Omental fat pad (tissue), 4 donors: ENCODE measurements around the gene MPPED1. TPM values are rescaled to one million over a fixed set of nuclear protein-coding genes. Genes with fewer than 3 reads are reported as not detected.

Source experiments
- ATAC-seq: fragments of 150-250 bp; one replicate; pipeline ENCODE4 v1.9.1; 2016; ENCODE audit warnings: mild to moderate bottlenecking, moderate library complexity; ENCODE audit not compliant: low FRiP score
- DNase-seq: peaks from one replicate; pipeline ENCODE4 v3.0.0-alpha.2; 2019; ENCODE audit warnings: low spot score
- total RNA-seq, 4 donors: library from RNA; depleted of rRNA; stranded (reverse); fragments of >200 nt; gene quantifications; one replicate each; pipeline ENCODE4 v1.1.0, GENCODE V29; 2016
- TF ChIP-seq, protein P1 (sequence below), 3 donors: fragments of 450-650 bp; IDR thresholded peaks; one replicate each; pipeline ENCODE4 v1.5.1; 2016 to 2017; ENCODE audit warnings: antibody characterized with exemption in 3 of 3, mild to moderate bottlenecking in 3 of 3, moderate library complexity in 2 of 3

MPPED1 gene
- total RNA-seq, 4 donors from 2014 or later, result not detected

DNA sequence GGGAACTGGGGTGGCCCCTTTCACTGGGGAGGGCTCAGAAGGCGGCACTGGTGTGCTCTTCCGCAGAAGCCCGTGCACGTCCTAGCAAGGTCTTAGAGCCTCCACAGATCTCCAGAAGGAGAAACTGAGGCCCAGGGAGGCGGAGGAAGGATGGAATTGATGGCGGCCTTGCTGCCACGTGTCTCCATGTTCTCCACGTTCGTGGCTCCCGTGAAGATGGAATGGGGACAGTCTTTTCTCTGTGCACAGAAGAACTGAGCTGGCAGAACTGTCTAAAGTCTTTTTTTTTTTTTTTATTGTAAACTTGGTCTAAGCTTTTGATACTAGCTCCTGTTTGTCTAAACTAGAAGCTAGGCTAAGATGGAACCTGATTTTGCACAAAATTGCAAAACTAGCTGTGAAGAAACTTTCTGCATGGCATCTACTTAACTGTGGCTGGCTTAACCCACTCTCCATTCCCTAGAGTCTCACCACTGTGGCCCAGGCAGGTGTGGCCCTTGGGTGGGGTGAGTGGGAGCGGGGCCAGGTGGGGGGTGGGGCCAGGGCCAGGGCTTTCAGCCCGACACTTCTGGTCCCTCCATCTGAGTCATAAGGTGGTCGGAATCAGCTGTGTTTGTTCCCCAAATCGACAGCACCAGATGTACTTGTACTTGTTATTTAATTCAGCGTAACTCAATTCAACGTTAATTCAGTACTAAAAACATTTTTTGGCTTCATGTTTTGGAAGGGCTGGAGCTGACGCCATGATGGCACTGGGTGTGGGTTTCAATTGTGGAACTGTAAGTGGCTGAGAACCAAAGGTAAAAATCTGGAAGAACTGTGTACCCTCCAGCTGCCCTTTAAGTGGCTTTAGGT lies 120.7 kb downstream of the MPPED1 start:
- TF ChIP-seq, protein P1, sequence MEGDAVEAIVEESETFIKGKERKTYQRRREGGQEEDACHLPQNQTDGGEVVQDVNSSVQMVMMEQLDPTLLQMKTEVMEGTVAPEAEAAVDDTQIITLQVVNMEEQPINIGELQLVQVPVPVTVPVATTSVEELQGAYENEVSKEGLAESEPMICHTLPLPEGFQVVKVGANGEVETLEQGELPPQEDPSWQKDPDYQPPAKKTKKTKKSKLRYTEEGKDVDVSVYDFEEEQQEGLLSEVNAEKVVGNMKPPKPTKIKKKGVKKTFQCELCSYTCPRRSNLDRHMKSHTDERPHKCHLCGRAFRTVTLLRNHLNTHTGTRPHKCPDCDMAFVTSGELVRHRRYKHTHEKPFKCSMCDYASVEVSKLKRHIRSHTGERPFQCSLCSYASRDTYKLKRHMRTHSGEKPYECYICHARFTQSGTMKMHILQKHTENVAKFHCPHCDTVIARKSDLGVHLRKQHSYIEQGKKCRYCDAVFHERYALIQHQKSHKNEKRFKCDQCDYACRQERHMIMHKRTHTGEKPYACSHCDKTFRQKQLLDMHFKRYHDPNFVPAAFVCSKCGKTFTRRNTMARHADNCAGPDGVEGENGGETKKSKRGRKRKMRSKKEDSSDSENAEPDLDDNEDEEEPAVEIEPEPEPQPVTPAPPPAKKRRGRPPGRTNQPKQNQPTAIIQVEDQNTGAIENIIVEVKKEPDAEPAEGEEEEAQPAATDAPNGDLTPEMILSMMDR (IDR thresholded peaks at IDR 0.05), result no peak
- ATAC-seq (no peak), DNase-seq (no peak)

DNA sequence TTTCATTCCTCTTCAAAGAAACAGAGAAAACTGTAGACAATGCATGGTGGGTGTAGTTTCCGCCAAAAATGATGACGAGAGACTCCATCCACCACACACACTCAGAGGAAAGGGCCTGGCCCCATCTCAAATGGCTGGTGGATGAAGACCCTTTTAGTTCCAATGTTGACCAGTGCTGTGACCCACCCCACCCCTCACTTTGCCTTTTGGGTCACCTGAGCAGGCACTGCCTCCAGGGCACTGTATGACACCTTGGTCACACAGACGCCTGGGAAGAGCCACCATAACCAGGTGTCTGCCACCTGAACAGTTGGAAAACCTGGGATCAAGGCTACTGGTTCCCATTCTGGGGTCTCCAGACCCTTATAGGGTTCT lies 121.3 kb downstream of the MPPED1 start:
- DNase-seq (no peak), ATAC-seq (no peak)

DNA sequence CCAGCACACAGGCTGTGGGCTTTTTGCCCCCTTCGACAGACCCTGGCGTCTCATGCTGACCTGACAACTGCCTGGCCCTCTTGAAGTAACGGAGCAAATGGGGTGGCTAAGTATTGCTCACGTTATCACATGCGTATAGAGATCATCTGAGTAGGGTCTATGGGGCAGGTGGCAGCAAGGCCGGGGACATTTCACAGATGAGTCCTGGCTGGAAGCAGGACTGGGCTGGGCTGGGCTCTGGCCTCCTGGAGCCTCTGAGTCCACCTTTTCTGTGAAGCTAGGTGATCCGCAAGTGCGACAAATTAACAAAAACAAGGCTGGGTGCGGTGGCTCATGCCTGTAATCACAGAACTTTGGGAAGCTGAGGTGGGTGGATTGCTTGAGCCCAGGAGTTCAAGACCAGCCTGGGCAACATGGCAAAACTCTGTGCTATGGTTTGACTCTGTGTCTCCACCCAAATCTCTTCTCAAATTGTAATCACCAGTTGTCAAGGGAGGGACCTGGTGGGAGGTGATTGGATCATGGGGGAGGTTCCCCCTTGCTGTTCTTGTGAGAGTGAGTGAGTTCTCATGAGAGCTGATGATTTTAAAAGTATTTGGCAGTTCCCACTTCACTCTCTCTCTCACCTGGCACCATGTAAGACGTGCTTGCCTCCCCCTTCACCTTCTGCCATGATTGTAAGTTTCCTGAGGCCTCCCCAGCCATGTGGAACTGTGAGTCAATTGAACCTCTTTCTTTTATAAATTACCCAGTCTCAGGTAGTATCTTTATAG lies 122.0 kb downstream of the MPPED1 start:
- DNase-seq (no peak), ATAC-seq (no peak)
- TF ChIP-seq, protein P1 (IDR thresholded peaks at IDR 0.05), result no peak

More for the DNA sequence above, 121.3 kb downstream of the MPPED1 start:
- TF ChIP-seq, protein P1 (IDR thresholded peaks at IDR 0.05), result no peak

DNA sequence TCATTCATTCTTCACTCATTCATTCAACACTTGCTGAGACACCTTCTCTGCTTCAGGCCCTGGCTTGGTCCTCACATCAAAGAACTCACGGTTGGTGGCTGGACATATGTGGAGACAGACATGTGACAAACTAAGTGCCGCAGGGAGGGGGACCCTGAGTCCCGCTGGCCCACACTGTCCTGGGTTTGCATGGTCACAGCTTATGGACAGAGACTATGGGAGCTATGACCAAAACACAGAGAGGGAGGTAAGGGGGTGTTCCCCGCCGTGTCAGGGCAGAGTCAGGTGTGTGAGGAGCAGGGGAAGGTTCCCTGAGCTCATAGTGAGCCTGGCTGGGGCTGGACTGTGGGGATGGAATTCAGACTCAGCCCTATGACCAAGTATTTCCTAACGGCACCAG lies 123.1 kb downstream of the MPPED1 start:
- no peak for DNase-seq
- TF ChIP-seq, protein P1 (IDR thresholded peaks at IDR 0.05), result no peak
- ATAC-seq, result no peak

DNA sequence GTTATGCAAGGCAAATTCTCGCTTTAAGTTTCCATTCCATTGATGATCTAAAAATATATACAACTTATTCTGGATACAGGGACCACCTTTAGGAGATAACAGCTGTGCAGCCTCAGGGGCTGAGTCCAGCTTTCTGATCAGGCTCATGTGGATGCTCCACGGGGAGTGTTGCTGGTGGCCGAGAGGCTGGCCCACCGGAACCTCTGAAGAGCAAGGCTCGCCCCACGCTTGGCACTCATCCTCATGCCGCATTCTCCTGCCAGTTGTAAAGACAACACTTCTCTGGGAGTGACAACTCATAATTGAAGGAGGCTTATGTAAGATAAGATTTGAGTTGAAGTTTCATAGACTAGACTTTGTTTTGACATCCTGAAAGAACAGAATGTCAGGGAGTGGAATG lies 123.5 kb downstream of the MPPED1 start:
- TF ChIP-seq, protein P1 (IDR thresholded peaks at IDR 0.05), result no peak
- no peak for DNase-seq
- ATAC-seq, result no peak

DNA sequence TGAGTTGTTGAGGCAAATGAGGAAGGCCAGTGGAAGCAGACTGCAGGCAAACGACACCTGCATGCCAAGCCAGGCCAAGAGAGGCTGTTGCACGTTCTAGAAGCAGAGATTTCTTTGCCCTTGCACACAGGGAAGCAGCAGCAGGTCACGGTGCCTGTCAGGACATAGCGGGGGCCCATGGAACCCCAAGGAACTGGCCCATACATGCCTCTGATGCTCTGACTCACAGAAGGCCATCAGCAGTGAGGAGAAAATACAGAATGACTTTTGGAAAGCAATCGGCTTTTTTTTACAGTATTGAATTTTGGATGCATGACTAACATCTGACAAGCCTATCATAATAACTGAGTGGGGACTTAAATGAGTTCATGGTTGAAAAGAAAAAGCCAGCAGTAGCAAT lies 123.9 kb downstream of the MPPED1 start:
- TF ChIP-seq, protein P1 (IDR thresholded peaks at IDR 0.05), result no peak
- DNase-seq (no peak), ATAC-seq (no peak)
